ENCODE results near the gene SUN1.
"Not testable (repeated sequence)": the region's sequence is repeated elsewhere in the genome, so short reads cannot be mapped to it uniquely, and the experiment has no call there.

The SUN1 gene

DNA sequence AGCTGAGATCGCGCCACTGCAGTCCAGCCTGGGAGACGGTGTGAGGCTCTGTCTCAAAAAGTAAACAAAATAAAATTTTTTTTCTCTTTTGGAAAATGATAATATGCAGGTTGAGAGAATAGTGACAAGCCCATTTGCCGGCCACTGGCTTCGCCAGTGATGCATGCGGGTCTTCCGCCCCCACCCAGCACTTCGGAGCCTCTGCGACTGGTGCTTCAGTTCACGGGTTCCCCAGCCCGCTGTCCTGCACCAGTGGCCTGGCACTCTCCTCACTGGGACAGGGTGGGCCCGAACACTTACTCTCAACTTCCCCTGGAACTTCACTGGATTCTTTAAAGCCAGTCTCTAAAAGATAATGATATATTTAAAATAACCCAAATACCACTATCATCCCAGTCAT is 2.7 kb downstream of the SUN1 start:
- DNase-seq (ENCODE audit: low read depth) = no peak

DNA sequence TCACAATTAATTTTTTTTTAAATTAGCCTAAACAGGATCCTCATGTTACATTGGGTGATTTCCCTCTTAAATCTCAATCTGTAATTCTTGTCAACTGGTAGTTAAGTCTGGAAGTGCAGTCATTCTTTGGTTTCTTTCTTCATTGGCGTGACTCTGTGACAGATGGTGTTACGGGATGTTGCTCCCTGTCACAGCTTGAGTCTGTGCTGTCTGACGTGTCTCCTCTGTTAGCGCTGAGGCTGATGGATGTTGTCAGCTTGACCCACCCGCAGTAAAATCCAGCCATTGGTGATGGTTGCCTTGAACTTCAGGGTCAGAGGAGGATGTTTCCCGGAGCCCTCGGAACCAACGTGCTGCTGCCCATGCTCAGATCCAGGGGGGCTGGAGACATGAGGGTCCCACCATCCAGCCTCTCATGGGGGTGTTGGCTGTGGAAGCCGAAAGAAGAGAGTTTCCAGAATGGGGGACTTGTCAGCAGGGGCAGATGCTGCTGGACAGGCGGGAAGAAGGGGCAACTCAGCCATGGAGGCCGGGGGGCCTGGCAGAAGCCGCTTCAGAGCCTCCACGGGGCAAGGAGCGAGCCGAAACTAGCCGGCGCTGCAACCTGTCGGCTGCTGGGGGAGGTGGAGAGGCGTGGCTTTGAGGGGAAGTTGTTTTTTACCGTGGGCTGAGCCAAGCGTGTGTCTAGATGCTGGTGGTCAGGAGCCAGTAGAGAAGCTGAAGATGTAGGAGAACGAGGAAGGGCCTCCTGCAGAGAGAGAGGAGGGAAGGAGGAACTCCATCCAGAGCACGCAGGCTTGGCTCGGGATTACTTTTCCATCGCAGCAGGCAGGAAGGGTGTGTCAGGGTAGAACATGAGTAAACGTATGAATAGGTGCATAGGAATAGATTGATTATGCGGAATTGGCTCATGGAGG is 3.5 kb downstream of the SUN1 start:
- DNase-seq (ENCODE audit: low read depth) = no peak

DNA sequence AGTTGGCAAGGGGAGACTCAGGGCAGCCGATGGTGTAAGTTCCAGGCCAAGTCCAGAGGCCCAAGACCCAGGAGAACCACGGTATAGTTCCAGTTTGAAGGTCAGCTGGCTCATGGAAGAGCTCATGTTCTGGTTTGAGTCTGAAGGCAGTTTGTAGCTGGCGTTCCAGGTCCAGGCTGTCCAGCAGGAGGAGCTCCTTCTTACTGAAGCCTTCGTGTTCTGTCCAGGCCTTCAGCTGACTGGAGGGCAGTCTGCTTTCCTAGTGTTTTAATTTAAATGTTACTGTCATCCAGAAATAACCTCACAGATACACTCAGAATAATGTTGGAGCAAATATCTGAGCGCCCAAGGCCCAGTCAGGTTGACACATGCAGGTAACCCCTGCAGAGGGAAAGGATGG is 4.2 kb downstream of the SUN1 start:
- DNase-seq (ENCODE audit: low read depth) = no peak

DNA sequence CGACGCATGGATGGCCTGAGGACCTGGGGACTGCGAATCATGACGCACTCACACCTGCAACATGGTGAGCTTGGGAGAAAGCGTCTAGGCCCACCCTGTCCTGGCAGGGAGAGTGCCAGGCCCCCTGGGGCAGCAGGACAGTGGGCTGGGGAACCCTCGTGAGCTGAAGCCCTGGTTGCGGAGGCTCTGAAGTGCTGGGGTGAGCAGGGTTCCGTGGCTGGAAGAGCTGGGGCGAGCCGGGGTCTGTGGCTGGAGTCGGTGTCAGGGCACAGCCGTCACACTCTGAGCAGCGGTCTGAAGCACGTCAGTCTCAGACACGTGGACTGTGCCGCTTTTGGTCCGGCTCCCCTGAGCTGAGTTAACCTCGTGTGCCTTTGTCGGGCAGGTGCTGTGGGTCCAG is 4.7 kb downstream of the SUN1 start:
- no peak for DNase-seq (ENCODE audit: low read depth)

DNA sequence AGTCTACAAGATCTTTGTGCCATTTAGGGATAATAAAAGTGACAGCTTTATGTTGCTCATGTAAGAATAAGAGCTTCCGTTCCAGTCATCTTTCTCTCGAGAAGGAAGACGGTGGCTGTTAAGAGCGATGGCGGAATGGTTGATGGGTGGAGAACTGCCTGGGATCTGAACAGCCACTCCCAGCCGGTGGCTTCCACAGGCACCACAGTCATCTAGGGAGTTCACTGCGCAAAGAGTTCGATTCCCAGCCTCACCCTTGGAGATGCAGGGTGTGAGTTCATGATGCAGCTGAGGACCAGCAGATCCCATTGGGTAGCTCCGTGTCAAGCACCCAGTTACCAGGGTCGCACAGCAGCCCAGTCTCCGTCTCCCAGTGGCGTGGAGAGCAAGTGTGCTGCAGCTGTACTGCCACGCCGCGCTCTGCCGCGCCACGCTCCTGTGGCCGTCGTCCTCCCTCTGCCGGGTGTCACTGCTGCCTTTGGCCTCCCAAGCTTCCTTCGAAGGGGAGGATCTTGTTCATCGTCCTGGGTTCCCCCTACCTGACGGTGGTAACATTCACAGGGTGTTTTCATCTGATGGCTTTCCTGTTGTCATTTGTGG is 7.8 kb downstream of the SUN1 start:
- DNase-seq (ENCODE audit: low read depth) = no peak

DNA sequence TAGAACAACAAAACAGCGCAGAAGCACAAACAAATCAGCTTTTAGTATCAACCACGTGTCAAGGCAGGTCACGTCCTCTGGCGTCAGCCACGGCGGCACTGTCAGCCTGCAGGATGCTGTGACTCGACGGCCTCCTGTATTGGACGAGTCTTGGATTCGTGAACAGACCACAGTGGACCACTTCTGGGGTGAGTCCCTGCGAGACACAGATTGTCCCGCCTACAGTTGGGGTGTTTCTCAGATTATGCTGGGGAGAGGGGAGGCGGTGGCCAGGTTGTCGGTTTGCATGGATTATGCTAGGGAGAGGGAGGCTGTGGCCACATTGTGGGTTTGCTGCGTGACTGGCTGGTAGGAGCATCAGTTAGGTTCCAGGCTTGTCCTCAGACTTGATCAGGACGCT is 9.7 kb downstream of the SUN1 start:
- DNase-seq (ENCODE audit: low read depth) = no peak

DNA sequence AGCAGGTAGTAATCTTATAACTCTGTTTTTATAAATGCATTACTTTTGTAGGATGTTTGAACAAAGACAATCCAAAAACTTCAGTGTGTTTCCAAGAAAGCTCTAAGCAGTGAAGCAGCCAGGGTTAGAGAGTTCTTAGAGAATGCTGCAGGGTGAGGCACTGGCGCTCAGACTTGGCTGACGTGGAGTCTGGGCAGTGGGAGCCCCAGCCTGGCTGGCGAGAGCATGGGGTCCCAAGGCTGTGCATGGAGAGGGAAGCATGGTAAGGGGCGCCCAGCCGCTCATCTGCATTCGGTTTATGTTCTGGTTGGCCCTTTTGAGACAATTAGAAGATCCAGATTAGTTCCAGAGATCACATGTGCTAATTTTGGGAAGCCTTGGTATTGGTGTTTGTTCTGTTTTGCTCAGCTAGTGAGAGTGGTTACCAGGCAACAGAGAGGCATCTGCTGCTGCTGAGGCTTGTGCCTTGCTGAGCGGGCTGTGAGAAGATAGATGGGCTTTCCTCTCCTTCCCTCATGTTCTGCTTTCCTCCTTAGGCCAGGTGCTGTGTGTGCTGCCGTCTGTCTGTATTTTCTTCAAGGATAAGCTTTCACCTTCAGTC is 10.3 kb downstream of the SUN1 start:
- no peak for DNase-seq (ENCODE audit: low read depth)

DNA sequence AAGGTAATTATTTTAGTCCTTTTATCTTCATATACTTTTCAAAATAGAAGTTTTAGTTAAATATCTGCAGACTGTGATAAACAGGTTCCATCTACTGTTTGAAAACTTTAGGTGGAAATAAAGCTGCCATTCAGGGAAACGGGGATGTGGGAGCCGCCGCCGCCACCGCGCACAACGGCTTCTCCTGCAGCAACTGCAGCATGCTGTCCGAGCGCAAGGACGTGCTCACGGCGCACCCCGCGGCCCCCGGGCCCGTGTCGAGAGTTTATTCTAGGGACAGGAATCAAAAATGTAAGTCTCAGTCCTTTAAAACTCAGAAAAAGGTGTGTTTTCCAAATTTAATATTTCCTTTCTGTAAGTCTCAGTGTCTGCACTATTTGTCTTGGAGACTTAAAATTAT is 11.0 kb downstream of the SUN1 start:
- no peak for DNase-seq (ENCODE audit: low read depth)

DNA sequence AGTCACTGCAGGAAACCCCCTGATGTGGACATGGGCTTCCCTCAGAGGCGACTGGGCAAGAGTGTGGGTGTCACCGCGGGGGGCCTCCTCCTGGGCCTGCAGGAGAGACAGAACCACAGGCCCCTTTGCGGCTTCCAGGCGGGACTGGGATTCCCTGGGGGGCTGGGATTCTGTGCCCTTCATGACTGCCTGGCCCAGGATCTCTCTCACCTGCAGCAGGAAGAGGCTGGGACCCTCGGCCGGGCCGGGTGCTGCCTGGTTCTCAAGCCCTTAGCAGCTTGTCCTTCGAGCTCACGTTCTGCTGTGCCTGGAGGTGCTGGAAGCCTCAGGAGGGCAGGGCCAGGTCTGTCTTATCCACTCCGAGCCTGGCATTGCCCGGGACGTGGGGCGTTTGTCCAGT is 11.8 kb downstream of the SUN1 start:
- no peak for DNase-seq (ENCODE audit: low read depth)

DNA sequence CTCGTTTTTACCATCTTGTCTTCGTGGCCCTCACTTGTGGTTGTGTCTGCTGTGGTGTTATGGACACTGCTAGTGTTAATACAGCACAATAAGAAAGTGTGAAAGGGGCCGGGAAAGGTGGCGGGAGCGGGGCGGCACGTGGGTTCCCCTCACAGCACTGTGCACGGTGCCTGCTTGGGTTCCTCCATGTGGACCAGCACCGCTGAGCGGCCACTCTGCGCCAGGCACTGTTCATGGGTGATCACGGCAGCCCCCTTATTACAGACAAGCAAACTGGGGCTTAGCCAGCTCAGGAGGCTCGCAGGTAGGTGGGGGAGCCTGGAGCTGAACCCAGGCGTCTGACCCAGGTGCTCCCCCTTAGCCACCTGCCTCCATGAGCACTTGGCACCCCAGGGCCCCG is 12.2 kb downstream of the SUN1 start:
- DNase-seq (ENCODE audit: low read depth) = no peak

DNA sequence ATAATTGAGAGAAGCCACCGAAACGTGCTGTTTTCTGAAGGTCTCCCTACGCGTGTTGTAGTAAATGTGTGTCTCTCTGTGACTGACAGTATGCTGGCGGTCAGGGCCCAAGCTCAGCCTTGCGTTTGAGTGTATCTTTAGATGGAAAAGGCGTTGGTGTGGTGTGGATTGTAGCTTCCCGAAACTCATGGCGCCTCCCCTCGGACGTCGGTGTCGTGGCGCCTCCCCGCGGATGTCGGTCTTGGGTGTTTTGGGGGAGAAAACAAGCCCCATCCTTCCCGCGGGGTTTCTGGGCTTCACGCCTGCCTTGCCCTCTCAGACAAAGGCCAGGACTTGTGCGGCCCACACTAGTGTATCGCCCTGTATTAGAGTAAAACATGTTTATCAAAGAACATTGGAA is 12.8 kb downstream of the SUN1 start:
- no peak for DNase-seq (ENCODE audit: low read depth)

DNA sequence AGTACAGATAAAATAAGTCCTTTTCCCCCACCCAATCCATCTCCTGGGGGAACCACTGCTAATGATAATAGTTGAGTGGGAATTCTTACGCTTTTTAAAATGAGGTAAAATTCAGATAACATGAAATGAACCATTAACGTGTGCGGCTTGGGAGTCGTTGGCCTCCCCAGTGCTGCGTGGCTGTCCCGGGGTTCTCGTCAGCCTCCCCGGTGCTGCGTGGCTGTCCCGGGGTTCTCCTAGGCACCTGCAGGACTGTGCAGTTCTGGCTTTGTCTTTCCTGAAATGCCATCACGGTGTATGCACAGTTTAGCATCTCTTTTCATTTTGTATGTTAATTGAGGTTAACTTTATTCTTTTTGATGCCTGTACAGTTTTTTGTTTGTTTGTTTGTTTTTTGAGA is 13.5 kb downstream of the SUN1 start:
- DNase-seq (ENCODE audit: low read depth) = no peak

DNA sequence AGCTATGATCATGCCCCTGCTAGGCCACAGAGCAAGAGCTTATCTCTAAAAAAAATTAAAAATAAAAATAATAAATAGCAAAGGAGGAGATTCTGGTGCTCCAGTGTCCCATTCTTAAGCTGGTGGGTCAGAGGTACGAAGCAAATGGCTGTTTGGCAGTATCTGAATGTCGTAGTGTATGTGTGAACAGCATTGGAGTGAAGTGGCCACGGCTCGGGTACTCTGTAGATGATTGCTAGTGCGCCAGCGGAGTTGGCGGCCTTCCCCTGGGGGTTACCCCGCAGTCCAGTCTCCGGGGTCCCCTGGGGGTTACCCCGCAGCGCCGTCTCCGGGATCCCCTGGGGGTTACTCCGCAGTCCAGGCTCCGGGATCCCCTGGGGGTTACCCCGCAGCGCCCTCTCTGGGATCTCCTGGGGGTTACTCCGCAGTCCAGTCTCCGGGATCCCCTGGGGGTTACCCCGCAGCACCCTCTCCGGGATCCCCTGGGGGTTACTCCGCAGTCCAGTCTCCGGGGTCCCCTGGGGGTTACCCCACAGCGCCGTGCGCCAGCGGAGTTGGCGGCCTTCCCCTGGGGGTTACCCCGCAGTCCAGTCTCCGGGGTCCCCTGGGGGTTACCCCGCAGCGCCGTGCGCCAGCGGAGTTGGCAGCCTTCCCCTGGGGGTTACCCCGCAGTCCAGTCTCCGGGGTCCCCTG is 14.8 kb downstream of the SUN1 start:
- not testable (repeated sequence) for DNase-seq (ENCODE audit: low read depth)

DNA sequence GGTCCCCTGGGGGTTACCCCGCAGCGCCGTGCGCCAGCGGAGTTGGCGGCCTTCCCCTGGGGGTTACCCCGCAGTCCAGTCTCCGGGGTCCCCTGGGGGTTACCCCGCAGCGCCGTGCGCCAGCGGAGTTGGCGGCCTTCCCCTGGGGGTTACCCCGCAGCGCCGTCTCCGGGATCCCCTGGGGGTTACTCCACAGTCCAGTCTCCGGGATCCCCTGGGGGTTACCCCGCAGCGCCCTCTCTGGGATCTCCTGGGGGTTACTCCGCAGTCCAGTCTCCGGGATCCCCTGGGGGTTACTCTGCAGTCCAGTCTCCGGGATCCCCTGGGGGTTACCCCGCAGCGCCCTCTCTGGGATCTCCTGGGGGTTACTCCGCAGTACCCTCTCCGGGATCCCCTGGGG is 15.5 kb downstream of the SUN1 start:
- not testable (repeated sequence) for DNase-seq (ENCODE audit: low read depth)

DNA sequence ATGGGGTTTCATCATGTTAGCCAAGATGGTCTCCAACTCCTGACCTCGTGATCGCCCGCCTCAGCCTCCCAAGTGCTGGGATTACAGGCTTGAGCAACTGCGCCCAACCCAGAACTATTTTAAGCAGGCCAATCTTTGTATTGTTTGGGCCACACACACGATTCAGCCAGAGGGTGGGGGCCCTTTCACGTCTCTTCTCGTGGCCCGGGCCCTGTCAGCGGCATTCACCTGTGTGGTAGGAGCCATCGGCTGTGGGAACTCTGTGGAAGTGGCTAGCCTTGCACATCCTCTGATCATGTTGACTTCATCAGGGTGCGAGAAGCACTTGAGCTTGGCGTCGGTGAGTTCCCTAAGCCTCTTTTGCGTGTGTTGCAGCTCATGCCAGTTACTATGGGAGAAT is 16.9 kb downstream of the SUN1 start:
- no peak for DNase-seq (ENCODE audit: low read depth)

DNA sequence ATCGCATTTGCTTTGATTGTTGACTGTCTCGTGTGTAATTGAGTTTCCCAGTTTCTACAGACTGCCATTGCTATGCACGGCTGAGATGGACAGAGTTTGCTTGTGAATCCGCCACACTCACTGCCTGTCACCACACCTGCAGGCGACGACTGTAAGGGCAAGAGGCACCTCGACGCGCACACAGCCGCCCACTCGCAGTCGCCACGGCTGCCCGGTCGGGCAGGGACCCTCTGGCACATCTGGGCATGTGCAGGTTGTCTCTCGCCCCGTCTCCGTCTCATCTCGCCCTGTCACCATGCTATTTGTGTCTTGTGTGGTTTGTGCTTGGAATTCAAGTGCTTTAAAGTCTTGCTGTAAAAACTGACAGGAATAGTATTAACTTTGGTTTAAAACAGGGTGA is 17.5 kb downstream of the SUN1 start:
- no peak for DNase-seq (ENCODE audit: low read depth)

DNA sequence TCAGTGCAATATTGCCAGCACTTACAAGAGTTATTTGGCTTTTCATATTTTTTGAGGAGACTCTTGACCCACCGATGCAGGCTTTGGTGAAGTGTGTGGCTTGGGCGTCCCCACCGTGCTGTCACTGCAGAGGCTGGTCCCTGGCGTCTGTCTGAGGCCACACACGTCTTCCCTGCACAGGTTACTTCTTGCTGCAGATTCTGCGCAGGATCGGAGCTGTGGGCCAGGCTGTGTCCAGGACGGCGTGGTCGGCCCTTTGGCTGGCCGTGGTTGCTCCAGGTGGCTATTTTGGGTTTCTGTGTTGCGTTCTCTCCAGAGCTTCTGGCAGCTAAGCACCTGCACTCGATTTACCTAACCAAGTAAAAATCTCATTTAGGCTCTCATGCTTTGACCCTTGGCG is 18.9 kb downstream of the SUN1 start:
- no peak for DNase-seq (ENCODE audit: low read depth)

DNA sequence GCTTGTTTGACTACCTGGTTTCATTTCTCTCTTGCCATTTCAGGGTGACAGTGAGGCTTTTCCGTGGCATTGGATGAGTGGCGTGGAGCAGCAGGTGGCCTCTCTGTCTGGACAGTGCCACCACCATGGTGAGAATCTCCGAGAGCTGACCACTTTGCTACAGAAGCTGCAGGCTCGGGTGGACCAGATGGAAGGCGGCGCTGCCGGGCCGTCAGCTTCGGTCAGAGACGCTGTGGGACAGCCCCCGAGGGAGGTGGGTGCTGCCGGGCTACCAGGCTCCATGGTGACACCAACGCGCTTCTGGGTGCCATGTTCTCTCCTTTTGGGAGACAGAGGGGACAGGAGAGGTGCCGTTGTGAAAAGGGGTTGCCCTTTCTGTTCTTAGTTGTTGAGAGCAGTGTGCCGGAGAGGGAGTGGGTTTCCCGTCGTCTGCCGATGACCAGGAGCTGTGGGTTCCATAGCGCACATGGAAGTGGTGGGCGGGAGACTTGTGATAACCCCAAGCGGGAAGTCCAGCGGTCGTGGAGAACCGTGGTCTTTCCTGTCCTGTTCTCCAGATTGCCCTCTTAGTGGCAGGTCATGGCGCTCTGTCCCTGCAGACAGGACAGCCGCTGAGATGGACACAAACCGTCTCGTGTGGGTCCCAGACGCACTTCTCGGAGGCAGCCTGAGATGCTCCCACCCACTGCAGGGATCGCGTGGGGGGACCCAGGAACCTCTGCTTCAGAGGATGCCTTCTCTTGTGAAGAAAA is 21.3 kb downstream of the SUN1 start:
- no peak for DNase-seq (ENCODE audit: low read depth)

DNA sequence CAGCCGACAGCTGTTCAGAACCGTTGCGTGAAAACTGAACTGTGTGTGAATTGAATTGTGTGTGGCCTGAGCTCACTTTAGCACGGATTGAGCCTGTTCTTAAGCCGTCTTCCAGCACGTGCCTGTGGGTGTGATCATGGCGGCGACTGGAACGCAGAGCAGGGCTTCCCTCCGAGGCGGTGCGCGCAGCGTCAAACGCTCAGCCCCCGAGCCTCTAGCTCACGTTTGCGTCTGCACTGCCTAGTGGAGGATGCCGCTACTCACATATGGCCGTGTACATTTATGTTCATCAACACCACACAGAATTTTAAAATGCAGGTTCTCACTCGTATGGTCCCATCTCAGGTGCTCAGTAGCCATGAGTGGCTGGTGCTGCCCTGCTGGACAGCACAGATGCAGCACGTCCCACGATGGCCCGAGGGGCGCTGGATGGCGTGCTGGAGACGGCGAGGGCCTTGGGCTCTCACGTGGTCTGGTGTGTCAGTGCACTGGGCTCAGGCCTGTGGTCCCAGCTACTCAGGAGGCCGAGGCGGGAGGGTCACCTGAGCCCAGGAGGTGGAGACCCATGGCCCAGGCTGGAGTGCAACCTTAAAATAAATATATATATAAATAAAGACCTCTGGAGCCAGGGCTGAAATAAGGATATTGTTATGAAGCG is 22.0 kb downstream of the SUN1 start:
- no peak for DNase-seq (ENCODE audit: low read depth)

DNA sequence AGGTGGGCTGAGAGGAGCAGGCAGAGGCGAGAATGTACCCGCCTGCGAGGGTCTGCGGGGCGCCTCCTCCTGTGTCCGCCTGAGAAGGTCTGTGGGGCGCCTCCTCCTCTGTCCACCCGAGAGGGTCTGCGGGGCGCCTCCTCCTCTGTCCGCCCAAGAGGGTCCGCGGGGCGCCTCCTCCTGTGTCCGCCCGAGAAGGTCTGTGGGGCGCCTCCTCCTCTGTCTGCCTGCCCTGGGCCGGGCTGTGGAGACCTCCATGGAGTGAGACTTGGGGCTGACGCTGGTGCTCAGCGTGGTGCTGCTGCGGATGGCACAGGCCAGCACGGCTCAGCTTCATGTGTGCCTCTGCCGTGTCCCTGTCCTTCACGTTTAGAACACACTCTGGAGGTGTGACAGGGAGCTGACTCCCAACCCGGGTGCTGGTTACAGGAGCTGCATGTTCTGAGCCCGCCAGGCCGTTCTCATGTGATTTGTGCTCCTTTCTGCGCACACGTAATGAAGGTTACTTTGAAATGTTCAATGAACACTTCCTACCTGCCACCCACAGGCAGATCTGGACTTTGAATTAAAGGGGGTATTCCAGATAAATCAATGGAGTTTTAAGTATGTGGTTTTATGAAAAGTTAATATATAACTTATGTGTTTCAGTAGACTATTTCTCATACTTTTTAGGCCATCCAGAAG is 23.6 kb downstream of the SUN1 start:
- no peak for DNase-seq (ENCODE audit: low read depth)
